Spinal cord (tissue), 10 donors: ENCODE measurements around the gene MMADHC. TPM values are rescaled to one million over a fixed set of nuclear protein-coding genes. Genes with fewer than 3 reads are reported as not detected.

ENCODE experiments used
- DNase-seq, 6 donors: peaks; one replicate each; pipeline versions ENCODE4 v3.0.0 to v3.0.0-alpha.2; 2013 to 2015; ENCODE audit warnings: low spot score in 6 of 6, low read depth in 4 of 6
- H3K27ac ChIP-seq: one replicate; pipeline ENCODE4 v1.5.1; 2013; ENCODE audit warnings: low read depth, low read length, control low read depth
- H3K27me3 ChIP-seq: one replicate; pipeline ENCODE4 v1.6.1; 2013; ENCODE audit warnings: low read length; ENCODE audit not compliant: control insufficient read depth, insufficient read depth
- H3K36me3 ChIP-seq: one replicate; pipeline ENCODE4 v1.6.1; 2013; ENCODE audit warnings: low read length; ENCODE audit not compliant: control insufficient read depth, insufficient read depth
- H3K4me1 ChIP-seq: one replicate; pipeline ENCODE4 v1.6.1; 2013; ENCODE audit warnings: low read length; ENCODE audit not compliant: control insufficient read depth, insufficient read depth
- H3K4me3 ChIP-seq: one replicate; pipeline ENCODE4 v1.5.1; 2013; ENCODE audit warnings: low read depth, low read length, control low read depth
- H3K9me3 ChIP-seq: one replicate; pipeline ENCODE4 v1.6.1; 2013; ENCODE audit warnings: low read length; ENCODE audit not compliant: control insufficient read depth, insufficient read depth
- WGBS: methylation state at CpG from one replicate; pipeline ENCODE4 v1.1.5; 2013; ENCODE audit warnings: missing lambda C conversion rate; ENCODE audit not compliant: insufficient coverage; 5-methylcytosine and 5-hydroxymethylcytosine counted together
- polyA plus RNA-seq, 2 donors: library from polyadenylated mRNA; unstranded; fragments of 120-200 nt; gene quantifications; one replicate each; pipeline ENCODE4 v1.2.1, GENCODE V29; 2013; ENCODE audit not compliant: insufficient read length in 2 of 2
- total RNA-seq, 2 donors: library from RNA; depleted of rRNA in 1 of 2; stranded (reverse); fragments of 120-200 nt in 1 of 2; fragments of >200 nt in 1 of 2; gene quantifications; one replicate each; pipeline versions ENCODE4 v1.2.3 to v1.2.4, GENCODE V29; 2013 to 2014
- donor health status: healthy.

Gene MMADHC
- total and polyA plus RNA-seq, 4 donors = 72.9 to 101 (median 90.7) TPM

- Histone ChIP-seq H3K4me1 (no peaks in the 10 kb centered on the region), H3K9me3 (no peaks in the 10 kb centered on the region), H3K4me3 (no peak overlapping the region), H3K36me3 (peaks cover 2% of the 10 kb centered on the region), H3K27ac (no peak overlapping the region), H3K27me3 (no peaks in the 10 kb centered on the region)
- peak; percentile 43 to 89 (median 52) for DNase-seq
Observed at GRCh38 chr2:149561309-149561926, 26.2 kb downstream of the MMADHC start.

GRCh38 chr2:149559341-149560068, 28.1 kb downstream of the MMADHC start:
- no peaks in the 10 kb centered on the region for H3K4me1 ChIP-seq
- no peaks in the 10 kb centered on the region for H3K9me3 ChIP-seq
- WGBS = no CpG with 5 or more reads among the region's 5 CpGs
- H3K36me3 ChIP-seq = no peaks in the 10 kb centered on the region
- DNase-seq = no peak
- no peak overlapping the region for H3K27ac ChIP-seq
- no peak overlapping the region for H3K4me3 ChIP-seq
- H3K27me3 ChIP-seq = no peaks in the 10 kb centered on the region

GRCh38 chr2:149556452-149556851, 31.1 kb downstream of the MMADHC start:
- Histone ChIP-seq H3K4me1 (no peaks in the 10 kb centered on the region), H3K9me3 (no peaks in the 10 kb centered on the region), H3K4me3 (no peak overlapping the region), H3K36me3 (no peaks in the 10 kb centered on the region), H3K27ac (no peak overlapping the region), H3K27me3 (no peaks in the 10 kb centered on the region)
- no peak for DNase-seq
- no CpG with 5 or more reads among the region's 1 CpG for WGBS

GRCh38 chr2:149552830-149553229, 34.7 kb downstream of the MMADHC start:
- Histone ChIP-seq H3K4me1 (no peaks in the 10 kb centered on the region), H3K4me3 (no peak overlapping the region), H3K27me3 (no peaks in the 10 kb centered on the region), H3K9me3 (no peaks in the 10 kb centered on the region), H3K36me3 (no peaks in the 10 kb centered on the region), H3K27ac (no peak overlapping the region)
- no peak for DNase-seq
- WGBS = no CpG with 5 or more reads among the region's 2 CpGs

GRCh38 chr2:149552226-149552625, 35.3 kb downstream of the MMADHC start:
- no peaks in the 10 kb centered on the region for H3K27me3 ChIP-seq
- H3K4me1 ChIP-seq = no peaks in the 10 kb centered on the region
- no peaks in the 10 kb centered on the region for H3K9me3 ChIP-seq
- H3K4me3 ChIP-seq = no peak overlapping the region
- H3K36me3 ChIP-seq = no peaks in the 10 kb centered on the region
- no CpG with 5 or more reads among the region's 4 CpGs for WGBS
- H3K27ac ChIP-seq = no peak overlapping the region
- DNase-seq = no peak

GRCh38 chr2:149544692-149545091, 42.9 kb downstream of the MMADHC start:
- Histone ChIP-seq H3K36me3 (no peaks in the 10 kb centered on the region), H3K27me3 (no peaks in the 10 kb centered on the region), H3K27ac (no peak overlapping the region), H3K4me1 (no peaks in the 10 kb centered on the region), H3K9me3 (no peaks in the 10 kb centered on the region), H3K4me3 (no peak overlapping the region)
- DNase-seq = no peak
- WGBS = no CpG with 5 or more reads among the region's 1 CpG

GRCh38 chr2:149543845-149544244, 43.7 kb downstream of the MMADHC start:
- Histone ChIP-seq H3K4me3 (no peak overlapping the region), H3K4me1 (no peaks in the 10 kb centered on the region), H3K36me3 (no peaks in the 10 kb centered on the region), H3K27ac (no peak overlapping the region), H3K27me3 (no peaks in the 10 kb centered on the region), H3K9me3 (no peaks in the 10 kb centered on the region)
- DNase-seq = no peak
- 100% methylated on average over 1 of the region's 1 CpG for WGBS

GRCh38 chr2:149540138-149540537, 47.4 kb downstream of the MMADHC start:
- 100% methylated on average over 2 of the region's 5 CpGs for WGBS
- Histone ChIP-seq H3K27me3 (no peaks in the 10 kb centered on the region), H3K36me3 (no peaks in the 10 kb centered on the region), H3K4me3 (no peak overlapping the region), H3K4me1 (no peaks in the 10 kb centered on the region), H3K27ac (no peak overlapping the region), H3K9me3 (no peaks in the 10 kb centered on the region)
- no peak for DNase-seq

GRCh38 chr2:149538138-149538833, 49.3 kb downstream of the MMADHC start:
- Histone ChIP-seq H3K4me3 (no peak overlapping the region), H3K9me3 (no peaks in the 10 kb centered on the region), H3K27ac (no peak overlapping the region), H3K36me3 (no peaks in the 10 kb centered on the region), H3K27me3 (no peaks in the 10 kb centered on the region), H3K4me1 (no peaks in the 10 kb centered on the region)
- 86% methylated on average over 5 of the region's 8 CpGs for WGBS
- DNase-seq = no peak
